Lower leg skin (tissue), 4 donors: Measurements from ENCODE around the gene KRTAP4-2. TPM values are rescaled to one million over a fixed set of nuclear protein-coding genes. Genes with fewer than 3 reads are reported as not detected.
"Not testable (repeated sequence)": the region's sequence is repeated elsewhere in the genome, so short reads cannot be mapped to it uniquely, and the experiment has no call there.

Experiments
- DNase-seq, 2 donors: peaks; one replicate each; pipeline ENCODE4 v3.0.0-alpha.2; 2019; ENCODE audit warnings: low spot score in 2 of 2
- H3K4me3 ChIP-seq: fragments of 200-600 bp; sonication (generic); 2 replicates; pipeline ENCODE4 v1.5.1; 2017; ENCODE audit warnings: mild to moderate bottlenecking, low read depth; ENCODE audit not compliant: poor library complexity, severe bottlenecking
- POLR2A ChIP-seq, 2 donors: fragments of 450-650 bp; IDR thresholded peaks; one replicate each; pipeline ENCODE4 v1.6.1; 2016 to 2017; ENCODE audit warnings: antibody characterized with exemption in 2 of 2, mild to moderate bottlenecking in 1 of 2, moderate library complexity in 1 of 2
- WGBS, 2 donors: methylation state at CpG; one replicate each; pipeline ENCODE4 v1.1.5; 2018; 5-methylcytosine and 5-hydroxymethylcytosine counted together
- intact Hi-C: fragments of 100-400 bp; cut with DNase I; formaldehyde crosslinking; loops from one replicate; pipeline ENCODE4 v1.15.0; 2023; ENCODE audit warnings: low total_unique reads
- total RNA-seq, 4 donors: library from RNA; depleted of rRNA; stranded (reverse); fragments of >200 nt; gene quantifications; one replicate each; pipeline ENCODE4 v1.1.0, GENCODE V29; 2016
- TF ChIP-seq, protein P1 (sequence below), 3 donors: fragments of 450-650 bp; IDR thresholded peaks; one replicate each; pipeline ENCODE4 v1.5.1; 2016; ENCODE audit warnings: antibody characterized with exemption in 3 of 3, mild to moderate bottlenecking in 3 of 3, moderate library complexity in 2 of 3

Gene KRTAP4-2
- total RNA-seq, 4 donors from 2014 or later = 5.0 to 75.4 TPM; not detected in 2

- 57 to 63% methylated on average over 2 of the region's 2 CpGs for WGBS, 2 donors
- intact Hi-C loops = no loop called here
- H3K4me3 ChIP-seq = no peak overlapping the region
- TF ChIP-seq, protein P1, sequence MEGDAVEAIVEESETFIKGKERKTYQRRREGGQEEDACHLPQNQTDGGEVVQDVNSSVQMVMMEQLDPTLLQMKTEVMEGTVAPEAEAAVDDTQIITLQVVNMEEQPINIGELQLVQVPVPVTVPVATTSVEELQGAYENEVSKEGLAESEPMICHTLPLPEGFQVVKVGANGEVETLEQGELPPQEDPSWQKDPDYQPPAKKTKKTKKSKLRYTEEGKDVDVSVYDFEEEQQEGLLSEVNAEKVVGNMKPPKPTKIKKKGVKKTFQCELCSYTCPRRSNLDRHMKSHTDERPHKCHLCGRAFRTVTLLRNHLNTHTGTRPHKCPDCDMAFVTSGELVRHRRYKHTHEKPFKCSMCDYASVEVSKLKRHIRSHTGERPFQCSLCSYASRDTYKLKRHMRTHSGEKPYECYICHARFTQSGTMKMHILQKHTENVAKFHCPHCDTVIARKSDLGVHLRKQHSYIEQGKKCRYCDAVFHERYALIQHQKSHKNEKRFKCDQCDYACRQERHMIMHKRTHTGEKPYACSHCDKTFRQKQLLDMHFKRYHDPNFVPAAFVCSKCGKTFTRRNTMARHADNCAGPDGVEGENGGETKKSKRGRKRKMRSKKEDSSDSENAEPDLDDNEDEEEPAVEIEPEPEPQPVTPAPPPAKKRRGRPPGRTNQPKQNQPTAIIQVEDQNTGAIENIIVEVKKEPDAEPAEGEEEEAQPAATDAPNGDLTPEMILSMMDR (IDR thresholded peaks at IDR 0.05) = no peak
- TF ChIP-seq POLR2A (IDR thresholded peaks at IDR 0.05) = no peak
- DNase-seq = no peak
Observed at GRCh38 chr17:41151525-41151924, 26.5 kb downstream of the KRTAP4-2 start.

GRCh38 chr17:41150026-41150425 is 28.0 kb downstream of the KRTAP4-2 start:
- WGBS, 2 donors = 86 to 87% methylated on average over 4 of the region's 4 CpGs
- no peak for DNase-seq
- intact Hi-C loops = no loop called here
- H3K4me3 ChIP-seq = no peak overlapping the region
- TF ChIP-seq, protein P1 (IDR thresholded peaks at IDR 0.05) = no peak
- no peak for TF ChIP-seq POLR2A (IDR thresholded peaks at IDR 0.05)

DNA sequence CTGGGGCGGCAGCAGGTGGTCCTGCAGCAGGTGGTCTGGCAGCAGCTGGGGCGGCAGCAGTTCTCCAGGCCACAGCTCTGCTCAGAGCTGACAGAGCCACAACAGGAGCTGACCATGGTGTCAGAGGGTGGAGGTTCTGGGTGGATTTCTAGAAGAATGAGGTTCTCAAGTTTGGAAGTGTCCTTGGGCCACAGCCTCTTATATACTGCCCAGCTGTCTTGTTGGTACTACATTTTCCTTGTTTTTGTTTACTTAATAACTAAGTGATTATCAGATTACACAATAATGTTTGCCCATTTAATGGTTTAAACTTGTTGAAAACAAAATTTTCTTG is 28.4 kb downstream of the KRTAP4-2 start, which contains the start of gene KRTAP4-5:
KRTAP4-5 (minus strand) TSS at position 174 of the 334 bp plus-strand sequence; CDS start at position 116, 58 bp downstream.
- intact Hi-C loops = no loop called here
- no peak within 1 kb of the TSS for H3K4me3 ChIP-seq
- no peak for DNase-seq
- TF ChIP-seq, protein P1 (IDR thresholded peaks at IDR 0.05) = no peak
- no peak for TF ChIP-seq POLR2A (IDR thresholded peaks at IDR 0.05)
- WGBS, 2 donors = 44 to 50% methylated on average over 2 of the region's 2 CpGs

- H3K4me3 ChIP-seq, intact Hi-C loops, DNase-seq: not testable (repeated sequence)
- 86 to 88% methylated on average over 10 of the region's 10 CpGs for WGBS, 2 donors
Observed at GRCh38 chr17:41148971-41149651, 28.9 kb downstream of the KRTAP4-2 start.

GRCh38 chr17:41147531-41148204 is 30.4 kb downstream of the KRTAP4-2 start:
- H3K4me3 ChIP-seq = no peak overlapping the region
- intact Hi-C loops = no loop called here
- 66 to 93% methylated on average over 2 of the region's 2 CpGs for WGBS, 2 donors
- DNase-seq = no peak
- TF ChIP-seq POLR2A (IDR thresholded peaks at IDR 0.05) = no peak
- TF ChIP-seq, protein P1 (IDR thresholded peaks at IDR 0.05) = no peak

DNA sequence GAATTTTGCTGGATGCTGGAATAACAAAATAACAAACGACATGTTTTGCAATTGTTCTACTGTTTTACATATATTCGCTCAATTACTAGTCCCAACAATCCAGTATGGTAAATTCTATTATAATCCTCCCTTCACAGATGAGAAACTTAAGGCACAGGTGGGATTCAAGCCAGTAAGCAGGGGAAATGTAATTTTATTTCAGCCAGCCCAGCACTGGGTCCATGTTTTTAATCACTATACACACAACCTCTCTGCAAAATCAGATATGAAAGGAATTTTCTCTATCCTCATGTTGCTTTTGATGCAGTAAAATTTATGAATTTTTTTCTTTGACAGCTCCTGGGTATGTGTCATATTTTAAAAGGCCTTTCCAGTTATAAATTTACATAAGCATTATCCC is 32.8 kb downstream of the KRTAP4-2 start:
- H3K4me3 ChIP-seq = no peak overlapping the region
- no peak for DNase-seq
- TF ChIP-seq, protein P1 (IDR thresholded peaks at IDR 0.05) = no peak
- TF ChIP-seq POLR2A (IDR thresholded peaks at IDR 0.05) = no peak
- 73 to 79% methylated on average over 2 of the region's 2 CpGs for WGBS, 2 donors
- intact Hi-C loops = no loop called here
